HG03095 (cell line): ENCODE measurements around the gene SHPK.

Experiments
- ATAC-seq: cut with Tn5 transposase; IDR thresholded peaks from one replicate; pipeline ENCODE4 v1.9.1; 2021; ENCODE audit warnings: moderate library complexity; ENCODE audit not compliant: unreplicated experiment

The SHPK gene

DNA sequence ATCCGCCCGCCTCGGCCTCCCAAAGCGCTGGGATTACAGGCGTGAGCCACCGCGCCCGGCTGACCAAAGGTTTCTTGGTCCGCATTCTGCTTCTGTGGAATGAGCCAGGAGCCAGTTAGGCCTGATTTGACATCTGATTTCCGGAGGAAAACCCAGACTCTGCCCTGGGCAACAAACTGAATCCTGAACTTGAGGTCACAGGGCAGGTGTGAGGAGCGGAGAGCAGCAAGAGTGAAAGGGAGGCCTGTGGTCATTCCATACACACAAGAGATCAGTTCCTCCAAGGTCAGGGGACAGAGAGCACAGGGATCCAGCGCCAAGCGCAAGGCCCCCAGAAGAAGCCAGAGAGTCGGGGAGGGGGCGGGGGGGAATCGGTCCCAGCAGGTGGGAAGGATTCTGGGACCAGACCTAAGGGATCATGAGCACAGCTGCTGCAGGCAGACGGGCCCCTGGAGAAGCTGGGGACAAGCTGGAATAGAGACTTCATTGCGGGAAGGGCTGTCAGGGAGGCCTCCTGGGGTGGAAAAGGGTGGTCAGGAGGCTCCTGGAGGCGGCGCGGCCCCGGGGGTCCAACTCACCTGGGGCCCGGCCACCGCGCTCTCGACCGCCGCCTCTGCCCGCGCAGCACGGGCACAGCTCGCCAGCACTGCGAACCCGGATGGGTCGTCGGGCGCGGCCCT, 436 bp downstream of the SHPK start:
- ATAC-seq, result peak; percentile 12

DNA sequence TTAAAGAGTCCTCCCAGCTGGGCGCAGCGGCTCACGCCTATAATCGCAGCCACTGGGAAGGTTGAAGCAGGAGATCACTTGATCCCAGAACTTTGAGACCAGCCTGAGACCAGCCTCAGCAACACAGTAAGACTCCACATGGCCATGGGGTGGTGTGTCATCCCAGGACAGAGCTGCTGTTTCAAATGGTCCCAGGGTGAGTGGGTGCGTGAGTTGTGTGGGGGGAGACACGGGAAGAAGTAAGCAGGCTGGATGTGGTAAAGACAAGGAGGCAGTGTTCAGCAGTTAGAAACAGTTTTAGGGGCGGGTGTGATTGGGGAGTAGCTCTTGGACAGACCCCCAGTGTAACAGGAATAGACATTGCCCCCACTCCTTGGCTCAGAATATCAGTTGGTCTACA, 3.8 kb downstream of the SHPK start:
- ATAC-seq, result no peak

DNA sequence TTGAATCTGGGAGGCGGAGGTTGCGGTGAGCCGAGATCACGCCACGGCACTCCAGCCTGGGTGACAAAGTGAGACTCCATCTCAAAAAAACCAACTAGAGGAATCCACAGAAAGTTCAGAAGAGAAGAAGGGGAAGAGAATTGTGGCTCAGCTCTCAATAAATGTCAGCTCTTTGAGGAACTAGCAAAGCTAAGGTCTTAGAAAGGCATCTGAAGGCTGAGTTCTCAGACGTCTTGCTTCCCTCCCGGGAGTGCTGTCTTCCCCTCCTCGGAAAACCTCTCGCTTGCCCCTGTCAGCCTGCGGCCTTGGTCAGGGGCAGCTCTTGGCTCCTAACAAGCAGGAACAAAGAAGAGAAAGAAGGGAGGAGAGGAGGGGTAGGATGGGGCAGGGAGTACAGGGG, 5.3 kb downstream of the SHPK start:
- no peak for ATAC-seq

DNA sequence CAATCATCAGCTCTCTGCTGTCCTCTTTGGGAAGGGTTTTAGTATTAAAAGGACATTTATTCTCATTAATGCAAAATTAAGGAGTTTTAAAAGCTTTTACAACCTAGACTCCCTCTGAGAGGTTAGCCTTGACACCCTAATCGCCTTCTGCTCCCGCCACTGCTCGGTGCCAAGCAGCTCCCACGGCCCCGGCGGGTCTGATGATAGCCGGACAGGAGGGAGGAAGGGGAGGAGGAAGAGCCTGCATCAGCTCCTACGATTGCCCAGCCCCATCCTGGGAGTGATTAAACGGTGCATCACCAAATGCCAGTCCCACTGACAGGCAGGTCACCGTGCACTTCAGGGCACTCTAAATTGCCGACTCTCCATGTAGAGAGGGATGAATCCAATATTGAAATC, 8.3 kb downstream of the SHPK start:
- no peak for ATAC-seq

DNA sequence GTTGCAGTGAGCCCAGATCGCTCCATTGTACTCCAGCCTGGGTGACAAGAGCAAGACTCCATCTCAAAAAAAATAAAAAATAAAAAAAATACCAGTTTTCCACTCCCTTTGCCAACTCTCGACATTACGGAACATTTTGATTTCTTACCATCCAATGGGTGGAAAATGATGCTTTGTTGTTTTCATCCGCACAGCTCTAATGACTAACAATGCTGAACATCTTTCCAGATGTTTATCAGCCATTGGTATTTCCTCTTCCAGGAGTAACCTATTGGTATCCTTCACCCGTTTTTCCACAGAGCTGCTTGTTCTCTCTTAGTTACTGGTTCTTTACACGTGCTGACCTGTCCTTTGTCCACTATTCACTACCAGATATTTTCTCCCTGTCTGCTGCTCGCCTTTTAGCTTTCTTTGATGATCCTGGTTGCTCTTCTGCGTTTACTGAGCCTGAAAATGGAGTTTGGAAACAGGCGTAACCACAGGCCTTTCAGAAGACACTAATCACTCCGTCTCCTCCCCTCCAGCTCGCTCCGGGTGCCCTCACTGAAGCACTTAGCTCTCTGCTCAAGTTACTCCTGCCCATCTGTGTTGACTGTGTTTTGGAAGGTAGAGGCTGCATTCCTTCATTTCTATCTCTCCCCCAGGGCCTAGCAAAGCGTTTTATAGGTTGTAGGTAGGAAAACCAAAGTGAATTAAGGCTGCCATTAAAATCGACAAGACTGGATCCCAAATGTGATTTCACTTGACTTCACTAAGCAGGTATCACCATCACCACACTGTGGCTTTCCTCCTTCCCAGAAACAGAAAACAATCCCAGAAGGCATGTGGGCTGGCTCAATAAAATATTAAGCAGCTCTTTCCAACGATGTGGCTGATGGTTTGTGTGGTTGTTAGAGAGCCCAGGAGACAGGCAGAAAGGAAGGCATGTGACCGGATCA, 8.9 kb downstream of the SHPK start:
- no peak for ATAC-seq

DNA sequence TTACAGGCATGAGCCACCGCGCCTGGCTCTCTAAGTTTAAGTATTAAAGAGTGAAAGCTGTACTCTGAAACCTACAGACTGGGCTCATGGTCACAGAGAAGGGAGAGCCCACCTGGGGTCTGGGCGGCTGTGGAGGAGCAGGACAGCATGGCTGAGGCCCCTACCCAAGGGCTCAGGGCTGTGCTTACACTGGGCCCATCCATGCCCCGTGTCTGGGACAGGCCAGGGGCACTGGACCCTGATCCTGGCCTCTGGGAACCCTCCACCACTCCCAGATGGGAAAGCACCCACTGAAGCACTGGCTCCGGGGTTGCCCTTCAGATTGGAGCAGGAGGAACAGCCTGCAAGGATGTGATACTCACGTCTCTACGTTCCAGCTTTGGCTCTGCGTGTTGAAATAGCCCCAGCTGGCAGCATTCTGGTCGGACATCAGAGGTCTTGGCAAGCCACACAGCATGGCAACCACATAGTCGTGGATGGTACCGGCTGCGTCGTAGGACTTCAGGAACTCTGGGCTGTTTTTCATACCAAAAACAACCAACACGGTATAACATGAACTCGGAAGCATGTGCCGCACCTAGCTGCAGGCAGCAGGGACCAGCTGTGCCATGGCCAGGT, 13.0 kb downstream of the SHPK start:
- no peak for ATAC-seq

DNA sequence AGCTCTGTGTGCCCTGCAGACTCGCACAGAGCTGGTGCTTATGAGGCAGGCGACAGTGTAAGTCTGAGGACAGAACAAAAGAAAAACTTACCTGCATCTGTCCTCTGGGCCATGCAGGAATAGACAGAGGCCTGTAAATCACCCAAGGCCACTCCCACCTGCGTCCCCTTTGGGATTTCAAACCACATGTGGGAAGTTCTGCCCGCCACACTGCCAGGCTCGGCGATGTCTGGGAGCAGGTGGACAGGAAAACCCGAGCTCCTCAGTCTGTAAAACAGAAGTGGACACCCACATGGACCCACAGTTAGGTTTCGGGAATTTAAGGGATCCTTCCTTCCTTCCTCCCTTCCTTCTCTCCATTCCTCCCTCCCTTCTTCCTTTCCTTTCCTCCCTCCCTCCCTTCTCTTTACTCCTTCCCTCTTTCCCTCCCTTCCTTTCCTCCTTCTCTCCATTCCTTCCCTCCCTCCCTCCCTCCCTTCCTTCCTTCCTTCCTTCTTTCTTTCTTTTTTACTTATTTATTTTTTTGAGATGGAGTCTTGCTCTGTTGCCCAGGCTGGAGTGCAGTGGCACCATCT, 14.8 kb downstream of the SHPK start:
- no peak for ATAC-seq

DNA sequence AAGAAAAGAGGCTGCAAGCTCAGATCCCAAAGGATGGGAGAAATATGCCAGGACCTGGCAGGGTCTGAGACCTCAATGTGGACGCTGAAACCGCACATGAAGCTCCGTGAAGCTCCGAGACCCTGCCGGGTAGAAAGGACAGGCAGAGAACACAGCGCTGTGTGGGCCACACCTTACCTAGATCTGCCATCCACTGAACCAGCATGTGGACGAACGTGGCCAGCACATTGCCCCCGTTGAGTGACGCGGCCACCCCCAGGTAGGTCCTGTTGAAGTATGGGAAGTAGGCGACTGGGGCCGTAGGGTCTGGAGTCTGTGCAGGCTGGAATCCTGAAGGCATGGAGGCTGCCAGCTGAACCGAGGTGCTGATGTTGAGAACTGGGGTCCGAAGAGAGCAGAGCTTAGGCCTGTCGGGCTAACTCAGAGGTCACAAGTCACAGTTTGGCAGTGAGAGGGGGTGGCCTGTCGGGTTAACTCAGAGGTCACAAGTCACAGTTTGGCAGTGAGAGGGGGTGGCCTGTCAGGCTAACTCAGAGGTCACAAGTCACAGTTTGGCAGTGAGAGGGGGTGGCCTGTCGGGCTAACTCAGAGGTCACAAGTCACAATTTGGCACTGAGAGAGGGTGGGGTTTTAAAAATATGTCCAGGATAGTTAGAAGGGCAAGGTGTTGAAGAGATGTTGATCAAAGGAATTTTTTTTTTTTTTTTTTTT, 20.7 kb downstream of the SHPK start:
- ATAC-seq, result no peak

DNA sequence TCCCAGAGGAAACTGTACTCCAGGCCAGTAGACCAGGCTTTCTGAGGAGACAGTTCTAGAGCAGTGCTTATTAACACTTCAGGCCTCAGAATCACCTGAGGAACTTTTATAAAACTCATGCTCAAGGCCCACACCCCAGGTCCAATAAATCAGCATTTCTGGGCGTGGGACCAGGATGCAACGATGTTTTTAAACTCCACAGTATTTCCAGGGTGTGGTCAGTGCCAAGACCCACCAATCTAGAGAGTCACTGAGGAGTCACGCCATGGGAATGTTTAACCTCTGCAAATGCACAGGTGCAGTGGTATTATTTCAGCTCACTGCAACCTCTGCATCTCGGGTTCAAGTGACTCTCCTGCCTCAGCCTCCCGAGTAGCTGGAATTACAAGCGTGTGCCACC, 22.9 kb downstream of the SHPK start:
- no peak for ATAC-seq

DNA sequence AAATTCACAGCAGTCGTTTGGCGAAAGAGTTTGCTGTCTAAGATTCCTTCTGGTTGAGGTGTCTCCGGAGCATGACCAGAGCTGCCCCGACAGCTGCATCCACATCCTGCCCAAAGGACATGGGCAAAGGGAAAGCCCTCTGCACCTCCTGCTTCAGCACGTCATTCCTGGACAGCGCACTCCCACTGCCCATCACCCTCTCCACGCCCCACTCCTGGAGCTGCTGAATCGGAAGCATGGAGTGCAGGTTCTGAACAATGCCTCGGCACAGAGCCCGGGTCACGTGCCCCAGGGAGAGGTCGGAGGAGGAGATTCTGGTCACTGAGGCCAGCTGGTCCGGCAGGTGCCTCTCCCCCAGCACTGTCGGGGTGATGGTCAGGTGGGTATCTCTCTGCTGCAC, 25.5 kb downstream of the SHPK start:
- ATAC-seq, result no peak

DNA sequence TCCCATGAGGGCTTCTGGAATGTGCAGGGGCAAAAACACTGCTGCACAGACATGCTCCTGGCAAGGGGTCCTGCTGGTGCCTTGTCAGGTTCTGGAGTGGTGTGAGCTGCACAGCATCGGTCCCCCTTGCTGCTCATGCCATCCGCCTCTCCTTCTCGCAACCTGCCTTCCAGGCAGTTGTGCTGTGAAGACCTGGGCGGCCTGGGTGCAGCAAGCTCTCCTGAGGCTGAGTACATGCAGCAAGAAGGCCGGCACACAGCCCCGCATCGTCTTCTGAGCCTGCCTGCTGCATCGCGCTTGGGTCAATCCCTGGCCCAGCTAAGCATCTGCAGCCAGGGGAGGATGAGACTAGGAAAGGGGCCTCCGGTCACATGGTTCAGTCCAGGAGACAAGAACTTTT, 26.4 kb downstream of the SHPK start:
- no peak for ATAC-seq

DNA sequence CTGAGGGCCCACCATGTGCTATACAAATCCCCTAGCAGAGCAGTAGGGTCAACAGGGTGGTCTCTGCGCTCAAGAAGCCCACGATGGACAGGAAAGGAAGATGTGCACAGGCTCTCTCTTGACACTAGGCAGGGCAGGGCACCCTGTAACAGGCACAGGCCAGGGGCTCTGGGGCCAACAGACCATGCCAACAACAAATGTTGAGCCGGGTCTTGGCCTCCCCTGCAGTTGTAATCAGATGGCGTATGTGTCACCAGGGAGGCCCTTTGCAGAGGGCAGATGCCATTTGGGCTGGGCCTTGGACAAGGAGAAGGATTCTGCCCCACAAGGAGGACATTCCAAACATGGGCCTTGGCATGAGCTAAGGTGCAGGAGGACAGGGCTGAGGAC, 32.2 kb downstream of the SHPK start:
- no peak for ATAC-seq

DNA sequence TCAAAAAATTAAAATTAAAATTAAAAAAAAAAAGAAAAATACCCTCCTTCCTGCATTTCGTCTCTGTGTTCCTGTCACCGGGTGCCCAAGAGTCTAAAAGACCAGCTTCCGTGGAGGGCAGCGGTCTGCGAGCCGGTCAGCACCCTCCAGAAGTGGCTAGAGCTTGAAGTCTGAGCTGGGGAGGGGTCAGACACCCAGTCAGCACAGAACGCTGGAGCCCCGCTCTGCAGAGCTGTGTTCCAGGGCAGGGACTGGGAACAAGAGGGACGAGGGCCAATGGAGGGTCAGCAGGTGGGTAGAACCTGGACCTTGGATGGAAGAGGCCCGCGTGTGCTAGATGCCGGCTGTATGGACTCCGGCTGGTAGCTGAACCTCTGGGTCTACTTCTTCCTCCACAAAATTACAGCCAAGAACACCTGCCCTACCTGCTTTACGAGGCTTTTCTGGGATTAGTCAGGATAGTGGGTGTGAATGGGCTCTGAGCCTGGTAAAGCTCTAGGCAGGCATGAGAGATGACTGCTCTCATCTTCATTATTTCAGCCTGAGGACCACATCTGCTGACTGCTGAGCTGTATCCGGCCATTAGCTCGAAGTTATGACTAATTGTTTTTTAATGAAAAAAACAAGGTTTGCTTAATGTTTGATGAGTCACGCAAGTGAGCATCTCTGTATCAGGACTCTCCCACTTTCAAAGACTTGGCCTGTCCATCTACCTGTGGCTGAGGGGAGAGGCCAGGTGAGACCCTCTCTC, 32.8 kb downstream of the SHPK start:
- ATAC-seq, result no peak

DNA sequence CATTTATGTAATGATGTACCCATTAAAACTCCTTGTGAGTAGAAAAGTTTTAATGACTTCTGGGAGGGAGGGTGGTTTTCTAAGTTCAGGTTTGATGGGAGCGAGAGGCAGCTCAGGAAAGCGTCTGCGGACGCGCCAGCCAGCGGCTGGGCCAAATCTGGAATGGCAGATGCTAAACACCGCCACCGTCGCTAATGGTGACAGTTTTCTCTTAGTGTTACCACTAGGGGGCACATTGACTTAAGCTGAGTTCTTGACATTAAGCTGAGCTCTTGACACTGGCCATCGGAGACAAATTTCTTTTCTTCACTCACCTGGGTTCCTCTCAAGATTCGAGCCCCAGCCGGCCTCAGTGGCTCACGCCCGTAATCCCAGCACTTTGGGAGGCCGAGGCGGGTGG, 33.6 kb downstream of the SHPK start:
- ATAC-seq, result no peak

DNA sequence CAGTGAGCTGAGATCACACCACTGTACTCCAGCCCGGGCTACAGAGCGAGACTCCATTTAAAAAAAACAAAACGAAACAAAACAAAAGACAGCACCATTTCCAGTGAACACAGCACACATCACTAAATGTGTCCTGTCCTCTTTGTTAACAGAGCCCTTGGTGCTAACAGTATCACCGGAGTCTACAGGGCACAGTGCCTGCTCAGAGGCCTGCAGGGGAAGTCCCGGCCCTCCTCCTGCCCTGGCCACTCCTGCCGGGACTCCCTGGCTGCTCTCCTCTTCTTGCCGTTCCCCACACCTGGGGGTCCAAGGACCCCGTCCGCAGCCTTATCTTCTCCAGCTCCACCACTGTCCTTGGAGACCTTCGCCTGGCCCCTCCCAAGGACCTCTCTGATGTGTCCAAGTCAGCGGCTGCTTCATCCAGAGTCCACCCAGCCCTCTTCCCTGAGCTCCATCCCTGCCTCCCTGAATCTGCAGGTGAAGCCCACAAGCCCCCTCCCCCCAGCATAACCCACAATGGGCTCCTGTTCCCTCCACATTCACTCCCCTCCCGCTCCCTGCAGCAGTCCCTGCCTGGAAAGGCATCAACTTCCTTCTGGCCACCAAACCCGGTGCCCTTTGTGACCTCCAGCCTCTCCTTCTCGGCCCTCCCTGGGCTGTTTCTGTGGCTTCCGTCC, 35.4 kb downstream of the SHPK start:
- no peak for ATAC-seq

DNA sequence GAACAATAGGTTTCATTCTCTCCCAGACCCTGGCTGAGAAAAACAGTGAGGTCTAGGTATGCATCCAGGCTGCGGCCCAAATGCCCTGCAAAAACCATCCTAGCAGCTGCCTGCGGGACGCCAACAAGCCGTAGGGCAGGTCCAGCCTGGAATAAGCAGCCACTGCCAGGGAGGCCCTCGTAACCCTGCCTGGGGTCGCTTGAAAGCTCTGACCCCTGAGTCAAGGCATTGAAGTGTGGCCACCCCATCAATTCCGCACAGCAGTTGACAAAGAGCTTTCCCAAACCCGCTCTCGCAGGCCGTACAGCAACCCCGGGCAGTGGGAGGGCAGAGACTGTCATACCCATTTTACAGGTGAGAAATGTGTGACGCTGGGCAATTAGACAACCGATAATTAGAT, 38.0 kb downstream of the SHPK start:
- ATAC-seq, result no peak

DNA sequence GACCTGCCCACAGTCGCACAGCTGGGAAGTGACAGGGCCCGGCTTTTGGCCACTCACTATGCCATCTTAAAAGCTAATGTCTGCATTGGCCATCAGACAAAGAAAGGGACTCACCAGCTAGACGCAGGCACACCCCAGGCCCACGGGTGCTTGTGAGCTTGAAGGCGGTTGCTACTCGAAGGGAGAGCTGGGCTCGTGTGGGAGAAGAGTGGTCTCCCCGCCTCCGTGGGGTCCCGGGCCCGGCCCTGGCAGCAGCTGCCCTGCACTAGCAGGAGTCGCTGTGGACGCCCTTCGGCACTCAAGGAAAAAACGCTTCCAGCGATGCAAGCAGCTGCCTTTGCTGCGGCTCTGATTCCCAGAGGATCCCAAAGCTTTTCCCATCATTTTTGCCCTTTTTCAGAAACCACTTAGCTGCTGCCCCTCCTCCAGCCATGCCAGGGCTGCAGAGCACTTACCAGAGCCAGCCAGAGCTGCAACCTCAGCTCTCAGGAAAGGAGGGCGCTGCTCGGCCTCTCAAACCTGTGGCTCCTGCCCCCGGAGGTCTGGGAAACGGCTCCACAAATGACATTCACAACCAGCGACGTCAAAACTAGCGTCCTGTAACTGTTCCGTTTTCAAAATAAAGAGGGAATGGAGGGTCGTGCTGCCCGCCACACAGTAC, 39.1 kb downstream of the SHPK start:
- ATAC-seq, result no peak

DNA sequence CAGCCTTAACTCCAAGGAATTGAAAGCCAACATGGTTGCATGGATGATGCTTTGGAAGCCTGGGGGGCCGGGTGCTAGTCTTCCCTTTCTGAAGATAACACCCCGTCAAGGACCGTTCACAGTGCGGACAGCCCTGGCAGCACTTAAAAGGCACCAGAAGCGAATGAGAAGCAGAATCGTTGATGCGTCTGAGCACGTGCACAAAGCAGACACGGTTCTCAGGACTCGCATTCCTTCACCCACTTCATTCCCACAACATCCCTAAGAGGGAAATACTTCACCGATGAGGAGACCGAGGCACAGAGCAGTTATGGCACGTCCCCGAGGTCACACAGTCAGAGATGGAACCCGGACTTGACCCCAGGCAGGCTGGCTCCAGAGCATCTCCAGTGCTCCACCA, 41.1 kb downstream of the SHPK start:
- no peak for ATAC-seq
